Left ventricle myocardium superior (tissue), 1 donor: ENCODE measurements around the gene RAB11B. TPM values are rescaled to one million over a fixed set of nuclear protein-coding genes. Genes with fewer than 3 reads are reported as not detected.
A peak's percentile ranks its signal among the peaks of the same experiment; 100 is the strongest.

Experiments used
- ATAC-seq: fragments of 200-7000 bp; cut with Tn5 transposase; one replicate; pipeline ENCODE4 v1.9.1; 2020; ENCODE audit warnings: mild to moderate bottlenecking, moderate library complexity
- DNase-seq: peaks from one replicate; pipeline ENCODE4 v3.0.0-alpha.2; 2020
- intact Hi-C: fragments of 100-400 bp; cut with micrococcal nuclease; formaldehyde crosslinking; loops from one replicate; pipeline ENCODE4 v1.11.0; 2022
- microRNA-seq: library from miRNA; unstranded; fragments of <30 nt; microRNA quantifications from one replicate; pipeline ENCODE4 v1.2.0, GENCODE V29; 2020; ENCODE audit warnings: borderline number of aligned reads
- total RNA-seq: library from RNA; stranded (reverse); fragmentation: NEBNext Ultra II Directional; extraction: Animal tissue kit (Norgen Biotek cat#: 25700); gene quantifications from one replicate; pipeline ENCODE4 v1.2.1, GENCODE V29; 2021
- donor health status: DM: no; HTN: yes; CAD: no; lungs with severe emphysema.

Gene RAB11B
- total RNA-seq, 1 donor from 2014 or later: 162 TPM

DNA sequence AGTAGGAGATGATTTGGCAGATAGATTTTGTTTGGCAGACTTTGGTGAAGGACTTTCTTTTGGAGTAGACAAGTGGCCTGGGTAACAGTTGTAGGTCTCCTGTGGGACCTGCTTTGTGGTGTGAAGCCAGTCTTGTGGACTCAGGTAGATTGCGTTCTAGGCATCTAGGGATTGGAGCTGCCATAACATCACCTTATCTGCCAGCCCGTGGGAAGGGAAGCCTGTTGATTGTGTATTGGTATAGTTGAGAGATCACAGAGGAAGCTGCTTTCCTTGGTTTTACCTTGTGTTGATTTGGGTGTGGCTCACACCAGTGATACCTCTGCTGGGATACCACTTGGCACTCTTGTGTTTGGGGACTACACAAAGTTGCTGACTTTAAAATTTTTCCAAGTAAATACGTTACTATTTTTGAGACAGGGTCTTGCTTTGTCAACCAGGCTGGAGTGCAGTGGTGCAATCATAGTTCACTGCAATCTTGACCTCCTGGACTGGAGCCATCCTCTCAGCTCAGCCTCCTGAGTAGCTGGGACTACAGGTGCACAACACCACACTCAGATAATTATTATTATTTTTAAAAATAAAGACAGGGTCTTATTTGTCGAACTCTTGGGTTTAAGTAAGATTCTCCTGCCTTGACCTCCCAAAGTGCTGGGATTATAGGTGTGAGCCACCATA is 62.4 kb downstream of the RAB11B start:
- DNase-seq (no peak), ATAC-seq (peak; percentile 16)
- intact Hi-C loops: no loop called here

DNA sequence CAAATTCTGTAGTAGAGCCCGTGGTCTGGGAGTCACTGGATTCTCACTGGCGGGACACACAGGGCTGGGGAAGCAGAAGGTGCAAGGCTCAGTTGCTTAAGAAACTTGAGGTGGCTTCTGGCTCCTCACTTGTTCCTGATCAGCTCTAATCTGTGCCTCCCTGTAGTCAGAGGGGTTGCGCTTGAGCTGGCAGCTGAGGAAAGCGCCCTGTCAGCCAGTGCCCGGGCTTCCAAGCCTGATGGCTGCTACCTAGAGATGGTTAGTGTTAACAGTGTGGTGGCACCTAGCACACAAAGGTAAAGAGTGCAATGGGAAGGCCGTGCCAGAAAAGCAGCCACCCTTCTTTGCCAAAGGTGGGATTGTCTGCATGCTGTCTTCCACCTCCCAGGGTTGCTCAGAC is 63.5 kb downstream of the RAB11B start:
- ATAC-seq: peak; percentile 7
- intact Hi-C loops: no loop called here

More for the DNA sequence above, 63.5 kb downstream of the RAB11B start:
- no peak for DNase-seq

Small RNAs within 50 kb of the gene (microRNA-seq; reads per million reads assigned to microRNA genes)
- gene MIR4999: not detected

Other genes with a start within 250 kb of the RAB11B start
- not detected for gene FBN3, start 240.8 kb upstream of the RAB11B start, total RNA-seq
- gene CERS4, start 181.0 kb upstream of the RAB11B start, total RNA-seq: 20.9 TPM
- gene CD320, start 82.0 kb upstream of the RAB11B start, total RNA-seq: 37.9 TPM
- gene NDUFA7, start 69.0 kb upstream of the RAB11B start, total RNA-seq: 134 TPM
- 1,189 TPM for gene RPS28, start 68.9 kb upstream of the RAB11B start, total RNA-seq
- gene KANK3, start 47.1 kb upstream of the RAB11B start, total RNA-seq: 22.8 TPM
- gene ANGPTL4, start 26.2 kb upstream of the RAB11B start, total RNA-seq: 11.7 TPM
- 97.0 TPM for gene MARCHF2, start 22.9 kb downstream of the RAB11B start, total RNA-seq
- gene HNRNPM, start 54.6 kb downstream of the RAB11B start, total RNA-seq: 129 TPM
- 0.59 TPM for gene PRAM1, start 112.3 kb downstream of the RAB11B start, total RNA-seq
- gene ZNF414, start 123.8 kb downstream of the RAB11B start, total RNA-seq: 12.9 TPM
- gene MYO1F, start 187.1 kb downstream of the RAB11B start, total RNA-seq: 8.0 TPM
- gene ADAMTS10, start 220.4 kb downstream of the RAB11B start, total RNA-seq: 10.0 TPM
- not detected for gene NFILZ, start 240.3 kb downstream of the RAB11B start, total RNA-seq